OCI-LY7 (cell line): ENCODE measurements around the gene MARCO. TPM values are rescaled to one million over a fixed set of nuclear protein-coding genes. Genes with fewer than 3 reads are reported as not detected.

Experiments used
- BruUV-seq: library from RNA; stranded (reverse); fragments of 400-500 nt; replicated peaks from 2 replicates; lab custom pipeline; 2021; lab: Mats Ljungman, UMichigan
- CTCF ChIA-PET: fragments of 300-600 bp; sonication (Branson Sonifier 250); formaldehyde crosslinking; loops from one replicate; lab custom pipeline; 2022; ENCODE audit warnings: antibody characterized with exemption; ENCODE audit not compliant: unreplicated experiment; lab: Charles Lee
- POLR2A ChIA-PET: fragments of 300-600 bp; sonication (Branson Sonifier 250); formaldehyde crosslinking; loops from one replicate; lab custom pipeline; 2022; ENCODE audit warnings: antibody characterized with exemption; lab: Charles Lee
- DNase-seq: peaks from one replicate; pipeline ENCODE4 v3.0.0-alpha.2; 2015; ENCODE audit warnings: low spot score
- H2AFZ ChIP-seq: fragments of 200-600 bp; sonication (generic), shearing (Covaris generic); 2 replicates; pipeline ENCODE4 v1.6.1; 2014; ENCODE audit warnings: mild to moderate bottlenecking, antibody characterized with exemption, low read length, moderate library complexity
- H3K27ac ChIP-seq: fragments of 200-600 bp; sonication (generic); 2 replicates; pipeline ENCODE4 v1.5.1; 2014; ENCODE audit warnings: mixed run types, low read depth, mild to moderate bottlenecking, moderate library complexity, low read length, inconsistent platforms; ENCODE audit not compliant: poor library complexity, severe bottlenecking
- H3K36me3 ChIP-seq: fragments of 200-600 bp; sonication (generic); 2 replicates; pipeline ENCODE4 v1.6.1; 2014; ENCODE audit warnings: mild to moderate bottlenecking, antibody characterized with exemption, low read length, moderate library complexity, mixed read lengths; ENCODE audit not compliant: insufficient read depth
- H3K4me1 ChIP-seq: fragments of 200-600 bp; sonication (generic); 2 replicates; pipeline ENCODE4 v1.5.1; 2014; ENCODE audit warnings: mild to moderate bottlenecking, low read length; ENCODE audit not compliant: insufficient read depth, poor library complexity, severe bottlenecking
- H3K4me2 ChIP-seq: fragments of 200-600 bp; sonication (generic); 2 replicates; pipeline ENCODE4 v1.6.1; 2014; ENCODE audit warnings: mild to moderate bottlenecking, low read length
- H3K4me3 ChIP-seq: fragments of 200-600 bp; sonication (generic); 2 replicates; pipeline ENCODE4 v1.5.1; 2014; ENCODE audit warnings: mild to moderate bottlenecking, low read depth, low read length; ENCODE audit not compliant: poor library complexity, severe bottlenecking
- H3K79me2 ChIP-seq: fragments of 200-600 bp; sonication (generic); 2 replicates; pipeline ENCODE4 v1.6.1; 2016; ENCODE audit warnings: low read depth, mild to moderate bottlenecking, low read length, moderate library complexity, mixed read lengths; ENCODE audit not compliant: insufficient read depth
- H3K9me2 ChIP-seq: fragments of 200-600 bp; sonication (generic); 2 replicates; pipeline ENCODE4 v1.6.1; 2016; ENCODE audit warnings: mild to moderate bottlenecking, low read length, mixed read lengths; ENCODE audit not compliant: insufficient read depth
- H3K9me3 ChIP-seq: fragments of 200-600 bp; sonication (generic); 2 replicates; pipeline ENCODE4 v1.6.1; 2014; ENCODE audit warnings: mild to moderate bottlenecking, mixed run types, low read length, mixed read lengths
- H4K20me1 ChIP-seq: fragments of 200-600 bp; sonication (generic); 2 replicates; pipeline ENCODE4 v1.6.1; 2014; ENCODE audit warnings: mild to moderate bottlenecking, antibody characterized with exemption, low read length, moderate library complexity, mixed read lengths; ENCODE audit not compliant: insufficient read depth
- CTCF ChIP-seq: fragments of 200-600 bp; sonication (generic); conservative IDR thresholded peaks from 2 replicates; pipeline ENCODE4 v1.5.1; 2014; ENCODE audit warnings: mild to moderate bottlenecking, antibody characterized with exemption, low read length, moderate library complexity, mixed read lengths
- EZH2phosphoT487 ChIP-seq: fragments of 200-600 bp; sonication (generic); IDR thresholded peaks from 2 replicates; pipeline ENCODE4 v1.6.1; 2018; ENCODE audit warnings: low read depth, borderline replicate concordance, mild to moderate bottlenecking, mixed run types, antibody characterized with exemption, low read length, moderate library complexity, mixed read lengths
- intact Hi-C: fragments of 100-400 bp; cut with micrococcal nuclease; formaldehyde crosslinking; loops from one replicate; pipeline ENCODE4 v1.10.0; 2022; ENCODE audit not compliant: unreplicated experiment
- total RNA-seq, 2 experiments: library from RNA; depleted of rRNA in 1 of 2; stranded (reverse); fragments of >200 nt in 1 of 2; shearing (Covaris generic) in 1 of 2; gene quantifications; 2 replicates each; pipeline ENCODE4 v1.2.3, GENCODE V29; 2014 to 2022

Gene MARCO
- total RNA-seq, 2 experiments from 2014 or later, result not detected

- H3K4me1 ChIP-seq, result no peaks in the 10 kb centered on the region
- no peak for DNase-seq
- intact Hi-C loops, result no loop called here
- POLR2A ChIA-PET, result interaction anchor here (0.7 to 0.8 kb wide), 2 partner anchors 9 to 1857 kb away, joined by 3 read pairs; no protein-coding TSS in a partner anchor
- CTCF ChIA-PET, result no interaction called here
- no peak overlapping the region for H2AFZ ChIP-seq
- H3K36me3 ChIP-seq, result no peaks in the 10 kb centered on the region
- H3K9me2 ChIP-seq, result no peaks in the 10 kb centered on the region
- H4K20me1 ChIP-seq, result no peaks in the 10 kb centered on the region
- no peaks in the 10 kb centered on the region for H3K79me2 ChIP-seq
- TF ChIP-seq EZH2phosphoT487 (no peak), CTCF (no peak)
- H3K27ac ChIP-seq, result no peak overlapping the region
- H3K4me3 ChIP-seq, result no peak overlapping the region
- no TSS peak for BruUV-seq
- H3K4me2 ChIP-seq, result no peak overlapping the region
- no peaks in the 10 kb centered on the region for H3K9me3 ChIP-seq
Observed at GRCh38 chr2:118903551-118904479, 38.2 kb upstream of the MARCO start.

- H3K4me3 ChIP-seq, result no peak overlapping the region
- no peak overlapping the region for H3K27ac ChIP-seq
- intact Hi-C loops, result no loop called here
- POLR2A ChIA-PET, result no interaction called here
- no peaks in the 10 kb centered on the region for H3K4me1 ChIP-seq
- no peaks in the 10 kb centered on the region for H3K9me3 ChIP-seq
- DNase-seq, result no peak
- CTCF ChIA-PET, result no interaction called here
- H2AFZ ChIP-seq, result no peak overlapping the region
- no peak for TF ChIP-seq EZH2phosphoT487
- TF ChIP-seq CTCF, result no peak
- no peaks in the 10 kb centered on the region for H4K20me1 ChIP-seq
- H3K79me2 ChIP-seq, result no peaks in the 10 kb centered on the region
- no peaks in the 10 kb centered on the region for H3K36me3 ChIP-seq
- no TSS peak for BruUV-seq
- no peaks in the 10 kb centered on the region for H3K9me2 ChIP-seq
- no peak overlapping the region for H3K4me2 ChIP-seq
Observed at GRCh38 chr2:118905206-118905605, 36.8 kb upstream of the MARCO start.

GRCh38 chr2:118906186-118906585 is 35.8 kb upstream of the MARCO start:
- Histone ChIP-seq H3K4me3 (no peak overlapping the region), H3K4me2 (no peak overlapping the region), H3K27ac (no peak overlapping the region), H3K36me3 (no peaks in the 10 kb centered on the region), H3K9me2 (no peaks in the 10 kb centered on the region), H3K9me3 (no peaks in the 10 kb centered on the region), H2AFZ (no peak overlapping the region), H4K20me1 (no peaks in the 10 kb centered on the region), H3K79me2 (no peaks in the 10 kb centered on the region), H3K4me1 (no peaks in the 10 kb centered on the region)
- DNase-seq, result no peak
- POLR2A ChIA-PET, result interaction anchor here (0.6 kb wide), 1 partner anchor 134 kb away, joined by 3 read pairs; no protein-coding TSS in a partner anchor
- BruUV-seq, result no TSS peak
- TF ChIP-seq CTCF (no peak), EZH2phosphoT487 (no peak)
- intact Hi-C loops, result no loop called here
- CTCF ChIA-PET, result no interaction called here
